ENCODE data around the gene AGMO. TPM values are rescaled to one million over a fixed set of nuclear protein-coding genes. Genes with fewer than 3 reads are reported as not detected.

Gene AGMO
- total RNA-seq, 1 donor from 2014 or later, result 0.98 TPM

- no peak for TF ChIP-seq CTCF (IDR thresholded peaks at IDR 0.05)
- H3K4me3 ChIP-seq, result no peak overlapping the region
- DNase-seq (ENCODE audit: extremely low spot score in 2 of 2), result no peak
- no peaks in the 10 kb centered on the region for H3K36me3 ChIP-seq
- no peaks in the 10 kb centered on the region for H3K4me1 ChIP-seq
- intact Hi-C loops (cut with DNase I), result no loop called here
- no peaks in the 10 kb centered on the region for H3K27me3 ChIP-seq
- H3K9me3 ChIP-seq, result no peaks in the 10 kb centered on the region
- no peak overlapping the region for H3K27ac ChIP-seq
These were observed 42.4 kb upstream of the AGMO start for GRCh38 chr7:15604166-15604565.

DNA sequence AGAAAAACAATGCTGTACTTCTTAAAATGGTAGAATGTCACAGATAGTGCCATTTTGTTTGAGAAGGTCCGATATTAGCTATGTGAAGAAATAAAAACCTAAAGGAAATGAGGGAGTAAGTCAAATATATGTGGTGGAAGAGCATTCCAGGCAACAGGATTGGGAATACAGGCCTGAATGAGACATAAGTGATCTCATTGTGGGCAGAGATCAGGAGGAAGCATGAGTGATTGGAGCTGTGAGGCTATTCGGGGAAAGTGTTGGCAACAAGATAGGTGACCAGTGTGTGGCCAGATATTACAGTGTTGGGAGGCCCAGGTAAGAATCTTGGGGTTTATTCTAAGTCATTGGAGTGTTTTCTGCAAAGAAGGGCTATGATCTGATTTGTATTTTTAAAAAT, 41.3 kb upstream of the AGMO start:
- Histone ChIP-seq H3K27ac (no peak overlapping the region), H3K27me3 (no peaks in the 10 kb centered on the region), H3K9me3 (no peaks in the 10 kb centered on the region), H3K36me3 (no peaks in the 10 kb centered on the region), H3K4me1 (no peaks in the 10 kb centered on the region), H3K4me3 (no peak overlapping the region)
- DNase-seq (ENCODE audit: extremely low spot score in 2 of 2), result no peak
- intact Hi-C loops (cut with DNase I), result no loop called here
- TF ChIP-seq POLR2AphosphoS5 (IDR thresholded peaks at IDR 0.05; ENCODE audit: insufficient read depth in 1 of 2, low read depth in 1 of 2), result no peak
- no peak for TF ChIP-seq POLR2A (IDR thresholded peaks at IDR 0.05)
- TF ChIP-seq CTCF (IDR thresholded peaks at IDR 0.05), result no peak

- Histone ChIP-seq H3K4me1 (no peaks in the 10 kb centered on the region), H3K36me3 (no peaks in the 10 kb centered on the region), H3K9me3 (no peaks in the 10 kb centered on the region), H3K4me3 (no peak overlapping the region), H3K27me3 (no peaks in the 10 kb centered on the region), H3K27ac (no peak overlapping the region)
- intact Hi-C loops (cut with DNase I), result no loop called here
- TF ChIP-seq POLR2A (IDR thresholded peaks at IDR 0.05) (no peak), POLR2AphosphoS5 (IDR thresholded peaks at IDR 0.05; ENCODE audit: insufficient read depth in 1 of 2, low read depth in 1 of 2) (no peak), CTCF (IDR thresholded peaks at IDR 0.05) (no peak)
- no peak for DNase-seq (ENCODE audit: extremely low spot score in 2 of 2)
These were observed 40.4 kb upstream of the AGMO start for GRCh38 chr7:15602236-15602635.

- Histone ChIP-seq H3K36me3 (no peaks in the 10 kb centered on the region), H3K4me1 (no peaks in the 10 kb centered on the region), H3K9me3 (no peaks in the 10 kb centered on the region), H3K4me3 (no peak overlapping the region), H3K27ac (no peak overlapping the region), H3K27me3 (no peaks in the 10 kb centered on the region)
- TF ChIP-seq POLR2AphosphoS5 (IDR thresholded peaks at IDR 0.05; ENCODE audit: insufficient read depth in 1 of 2, low read depth in 1 of 2) (no peak), CTCF (IDR thresholded peaks at IDR 0.05) (no peak), POLR2A (IDR thresholded peaks at IDR 0.05) (no peak)
- no peak for DNase-seq (ENCODE audit: extremely low spot score in 2 of 2)
- intact Hi-C loops (cut with DNase I), result no loop called here
These were observed 39.4 kb upstream of the AGMO start for GRCh38 chr7:15601175-15601574.

DNA sequence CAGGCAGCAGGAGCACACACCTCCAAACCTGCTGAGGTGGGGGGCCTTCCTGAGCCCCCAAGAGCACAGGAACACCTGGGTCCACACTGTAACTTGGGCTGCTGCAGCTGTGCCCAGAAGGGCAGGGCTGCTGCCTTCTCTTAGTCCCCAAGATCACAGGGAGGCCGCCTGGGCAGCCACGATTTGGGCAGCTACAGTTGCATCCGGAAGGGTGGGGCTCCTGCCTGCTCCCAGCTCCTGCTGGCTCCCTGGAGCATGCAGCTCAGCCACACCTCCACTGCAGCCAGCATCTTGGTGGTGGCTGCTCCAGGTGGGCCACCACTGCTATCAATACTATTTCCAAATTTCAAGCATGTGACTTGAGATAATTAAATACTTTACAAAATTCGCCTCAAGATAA, 38.5 kb upstream of the AGMO start:
- Histone ChIP-seq H3K36me3 (no peaks in the 10 kb centered on the region), H3K9me3 (no peaks in the 10 kb centered on the region), H3K4me1 (no peaks in the 10 kb centered on the region), H3K4me3 (no peak overlapping the region), H3K27ac (no peak overlapping the region), H3K27me3 (no peaks in the 10 kb centered on the region)
- intact Hi-C loops (cut with DNase I), result no loop called here
- DNase-seq (ENCODE audit: extremely low spot score in 2 of 2), result no peak
- no peak for TF ChIP-seq CTCF (IDR thresholded peaks at IDR 0.05)
- TF ChIP-seq POLR2AphosphoS5 (IDR thresholded peaks at IDR 0.05; ENCODE audit: insufficient read depth in 1 of 2, low read depth in 1 of 2), result no peak
- no peak for TF ChIP-seq POLR2A (IDR thresholded peaks at IDR 0.05)
